COLO668 (cell line): Measurements from ENCODE around the gene KRT27.
"Not testable (repeated sequence)": the region's sequence is repeated elsewhere in the genome, so short reads cannot be mapped to it uniquely, and the experiment has no call there.

ENCODE experiments used
- DNase-seq: peaks from one replicate; lab custom pipeline; 2025; ENCODE audit not compliant: unreplicated experiment; lab: John Stamatoyannopoulos, UW

The KRT27 gene

GRCh38 chr17:40760105-40761016, 22.0 kb downstream of the KRT27 start:
- no peak for DNase-seq

- no peak for DNase-seq
Measured at GRCh38 chr17:40755231-40755630, 27.1 kb downstream of the KRT27 start, which contains the start of gene KRT25. Gene KRT25 (minus strand): TSS chr17:40755331. CDS start chr17:40755271, 60 bp downstream.

GRCh38 chr17:40753804-40754203, 28.5 kb downstream of the KRT27 start:
- DNase-seq: no peak

- no peak for DNase-seq
Measured at GRCh38 chr17:40751065-40751464, 31.3 kb downstream of the KRT27 start.

GRCh38 chr17:40750391-40750790, 32.0 kb downstream of the KRT27 start:
- DNase-seq: no peak

GRCh38 chr17:40748666-40749065, 33.7 kb downstream of the KRT27 start:
- not testable (repeated sequence) for DNase-seq

GRCh38 chr17:40738553-40738952, 43.8 kb downstream of the KRT27 start:
- DNase-seq: no peak

- DNase-seq: no peak
Measured at GRCh38 chr17:40735016-40735415, 47.3 kb downstream of the KRT27 start.

- no peak for DNase-seq
Measured at GRCh38 chr17:40734018-40734417, 48.3 kb downstream of the KRT27 start.

GRCh38 chr17:40730970-40731369, 51.4 kb downstream of the KRT27 start:
- DNase-seq: no peak

GRCh38 chr17:40727447-40728231, 54.7 kb downstream of the KRT27 start:
- DNase-seq: no peak

- DNase-seq: no peak
Measured at GRCh38 chr17:40726919-40727318, 55.4 kb downstream of the KRT27 start.
